ENCODE results near the gene CIITA.

The CIITA gene

GRCh38 chr16:10834766-10835165 lies 42.2 kb upstream of the CIITA start:
- TF ChIP-seq CTCF (IDR thresholded peaks at IDR 0.05): no peak

- no peak for TF ChIP-seq CTCF (IDR thresholded peaks at IDR 0.05)
These were observed 41.6 kb upstream of the CIITA start for GRCh38 chr16:10835281-10835931.

GRCh38 chr16:10836174-10836853 lies 40.7 kb upstream of the CIITA start:
- no peak for TF ChIP-seq CTCF (IDR thresholded peaks at IDR 0.05)

- no peak for TF ChIP-seq CTCF (IDR thresholded peaks at IDR 0.05)
These were observed 38.3 kb upstream of the CIITA start for GRCh38 chr16:10838621-10839278.

GRCh38 chr16:10839279-10839666 lies 37.7 kb upstream of the CIITA start:
- no peak for TF ChIP-seq CTCF (IDR thresholded peaks at IDR 0.05)

GRCh38 chr16:10840703-10841102 lies 36.3 kb upstream of the CIITA start:
- no peak for TF ChIP-seq CTCF (IDR thresholded peaks at IDR 0.05)

- no peak for TF ChIP-seq CTCF (IDR thresholded peaks at IDR 0.05)
These were observed 30.6 kb upstream of the CIITA start for GRCh38 chr16:10846213-10846998.
